ENCODE results near the gene PRC1.
"Not testable (repeated sequence)": the region's sequence is repeated elsewhere in the genome, so short reads cannot be mapped to it uniquely, and the experiment has no call there.

DNA sequence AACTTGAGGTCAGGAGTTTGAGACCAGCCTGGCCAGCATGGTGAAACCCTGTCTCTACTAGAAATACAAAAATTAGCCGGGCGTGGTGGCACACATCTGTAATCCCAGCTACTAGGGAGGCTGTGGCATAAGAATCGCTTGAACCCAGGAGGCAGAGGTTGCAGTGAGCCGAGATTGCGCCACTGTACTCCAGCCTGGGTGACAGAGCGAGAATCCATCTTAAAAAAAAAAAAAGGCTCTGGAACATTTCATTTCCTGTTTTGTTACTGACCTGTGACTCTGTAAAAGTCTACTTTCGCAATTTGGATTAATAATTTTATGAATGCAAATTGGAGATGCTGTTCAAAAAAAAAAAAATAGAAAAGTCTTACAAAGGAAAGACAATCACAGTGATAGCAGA lies 66.2 kb downstream of the PRC1 start:
- TF ChIP-seq, protein P1, sequence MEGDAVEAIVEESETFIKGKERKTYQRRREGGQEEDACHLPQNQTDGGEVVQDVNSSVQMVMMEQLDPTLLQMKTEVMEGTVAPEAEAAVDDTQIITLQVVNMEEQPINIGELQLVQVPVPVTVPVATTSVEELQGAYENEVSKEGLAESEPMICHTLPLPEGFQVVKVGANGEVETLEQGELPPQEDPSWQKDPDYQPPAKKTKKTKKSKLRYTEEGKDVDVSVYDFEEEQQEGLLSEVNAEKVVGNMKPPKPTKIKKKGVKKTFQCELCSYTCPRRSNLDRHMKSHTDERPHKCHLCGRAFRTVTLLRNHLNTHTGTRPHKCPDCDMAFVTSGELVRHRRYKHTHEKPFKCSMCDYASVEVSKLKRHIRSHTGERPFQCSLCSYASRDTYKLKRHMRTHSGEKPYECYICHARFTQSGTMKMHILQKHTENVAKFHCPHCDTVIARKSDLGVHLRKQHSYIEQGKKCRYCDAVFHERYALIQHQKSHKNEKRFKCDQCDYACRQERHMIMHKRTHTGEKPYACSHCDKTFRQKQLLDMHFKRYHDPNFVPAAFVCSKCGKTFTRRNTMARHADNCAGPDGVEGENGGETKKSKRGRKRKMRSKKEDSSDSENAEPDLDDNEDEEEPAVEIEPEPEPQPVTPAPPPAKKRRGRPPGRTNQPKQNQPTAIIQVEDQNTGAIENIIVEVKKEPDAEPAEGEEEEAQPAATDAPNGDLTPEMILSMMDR (IDR thresholded peaks at IDR 0.05): not testable (repeated sequence)
- TF ChIP-seq POLR2A (IDR thresholded peaks at IDR 0.05): not testable (repeated sequence)

Data from Peyer's patch (tissue), 4 donors.